ENCODE results near the gene KCTD14.

Gene KCTD14

DNA sequence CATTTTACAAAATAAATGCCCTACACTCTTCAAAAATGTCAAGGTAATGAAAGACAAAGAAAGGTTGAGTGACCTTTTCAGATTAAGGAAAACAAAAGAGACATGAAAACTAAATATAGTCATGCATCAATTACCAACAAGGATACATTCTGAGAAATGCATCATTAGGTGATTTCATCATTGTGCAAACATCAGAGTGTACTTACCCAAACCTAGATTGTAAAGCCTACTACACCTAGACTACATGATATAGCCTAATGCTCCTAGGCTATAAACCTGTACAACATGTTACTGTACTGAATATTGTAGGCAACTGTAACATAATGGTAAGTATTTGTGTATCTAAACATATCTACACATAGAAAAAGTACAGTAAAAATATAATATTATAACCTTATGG is 55.3 kb downstream of the KCTD14 start:
- DNase-seq (ENCODE audit: insufficient read length, low spot score) = no peak
- no peak for FAIRE-seq

DNA sequence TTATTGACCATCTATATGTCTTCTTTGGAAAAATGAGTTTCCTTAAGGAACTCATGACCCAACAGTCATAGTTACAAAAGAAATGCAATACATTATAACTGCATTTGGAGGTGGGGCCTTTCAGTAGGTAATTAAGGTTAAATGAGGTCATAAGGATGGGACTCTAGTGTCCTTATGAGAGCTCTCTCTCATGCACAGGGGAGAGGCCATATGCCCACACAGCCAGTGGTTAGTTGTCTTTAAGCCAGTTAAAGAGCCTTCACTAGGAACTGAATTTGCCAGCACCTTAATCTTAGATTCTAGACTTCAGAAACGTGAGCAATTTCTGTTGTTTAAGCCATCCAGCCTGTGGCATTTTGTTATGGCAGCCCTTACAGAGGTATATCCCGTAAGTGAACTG is 56.0 kb downstream of the KCTD14 start:
- DNase-seq (ENCODE audit: insufficient read length, low spot score) (no peak), FAIRE-seq (no peak)

DNA sequence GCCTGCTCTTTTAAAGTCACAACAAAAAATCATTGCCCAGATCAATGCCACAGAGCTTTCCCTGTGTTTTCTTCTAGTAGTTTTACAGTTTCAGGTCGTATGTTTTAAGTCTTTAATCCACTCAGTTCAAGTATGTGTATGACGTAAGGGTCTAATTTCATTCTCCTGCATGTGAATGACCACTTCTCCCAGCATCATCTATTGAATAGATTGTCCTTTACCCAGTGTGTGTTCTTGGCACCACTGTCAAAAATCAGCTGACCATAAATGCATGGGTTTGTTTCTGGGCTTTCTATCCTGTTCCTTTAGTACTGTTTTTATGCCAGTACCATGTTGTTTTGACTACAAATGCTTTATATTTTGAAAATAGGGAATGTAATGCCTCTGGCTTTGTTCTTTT is 56.7 kb downstream of the KCTD14 start:
- FAIRE-seq (no peak), DNase-seq (ENCODE audit: insufficient read length, low spot score) (no peak)
